Hindlimb muscle (tissue), 1 donor: ENCODE measurements around the gene STPG2. TPM values are rescaled to one million over a fixed set of nuclear protein-coding genes. Genes with fewer than 3 reads are reported as not detected.

Experiments
- DNase-seq: peaks from one replicate; pipeline ENCODE4 v3.0.0-alpha.2; 2013
- polyA plus RNA-seq: library from polyadenylated mRNA; unstranded; fragments of 120-200 nt; gene quantifications from one replicate; pipeline ENCODE4 v1.2.1, GENCODE V29; 2013; ENCODE audit not compliant: insufficient read length

STPG2 gene
- polyA plus RNA-seq = not detected

DNA sequence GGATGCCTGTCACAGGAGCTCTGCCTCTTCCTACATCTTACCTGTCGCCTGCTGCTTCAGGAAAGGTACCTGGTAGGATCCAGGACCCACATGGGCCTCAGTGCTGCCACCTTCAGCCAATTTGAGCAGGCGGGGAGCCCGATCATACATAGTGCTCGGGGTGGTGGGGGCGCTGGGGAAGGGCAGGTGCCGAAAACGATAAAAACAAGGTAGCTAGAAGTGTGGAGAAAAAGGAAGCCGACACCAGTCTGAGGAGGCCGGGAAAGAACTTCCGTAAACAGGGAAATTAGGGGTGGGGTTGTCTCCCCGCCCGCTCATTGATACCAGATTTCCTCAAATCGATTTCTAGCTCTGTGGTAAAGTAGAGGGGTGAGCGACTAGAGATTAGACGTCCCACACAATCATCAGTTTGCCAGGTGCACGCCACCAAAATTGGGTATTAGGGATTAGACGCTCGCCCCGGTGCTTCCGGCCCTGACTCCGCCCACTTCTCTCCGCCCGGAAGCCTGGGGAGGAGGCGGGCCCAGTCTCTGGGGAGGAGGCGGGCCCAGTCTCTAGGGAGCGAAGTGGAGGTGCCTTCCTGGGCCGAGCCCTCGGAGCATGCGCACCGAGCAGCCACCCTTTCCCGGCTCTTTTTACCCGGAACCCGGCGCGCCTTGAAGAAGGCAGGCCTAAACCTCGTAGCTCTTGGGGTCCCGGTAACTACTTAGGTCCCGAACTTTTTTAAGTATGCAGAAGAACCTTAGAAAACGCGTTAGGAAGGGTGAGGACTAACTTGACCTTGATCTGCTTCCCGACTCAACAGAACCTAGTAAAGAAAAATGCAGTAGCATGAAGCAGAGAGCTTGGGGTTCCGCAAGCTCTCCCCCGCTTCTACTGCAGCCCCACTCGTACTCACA lies at the start of gene STPG2:
Gene STPG2, minus strand, starts transcription at position 476 of the 899 bp plus-strand sequence.
- peak; percentile 76 for DNase-seq

DNA sequence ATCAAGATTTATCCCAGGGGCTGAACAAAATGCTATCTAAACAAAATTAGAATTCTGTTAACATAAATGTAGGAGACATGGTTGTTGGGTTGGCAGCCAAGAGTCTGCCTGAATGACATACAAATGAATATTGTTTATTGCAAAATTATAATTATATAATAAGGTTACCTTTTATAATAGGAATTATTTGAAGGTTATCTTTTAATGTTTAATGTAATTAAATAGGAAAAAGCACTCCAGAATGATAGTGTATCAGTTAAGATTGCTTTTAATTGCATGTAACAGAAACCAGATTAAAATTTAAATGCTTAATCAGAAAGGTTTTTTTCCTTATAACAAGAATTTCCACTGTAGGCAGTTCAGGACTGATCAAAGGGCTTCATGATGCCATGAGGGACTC lies 42.0 kb upstream of the STPG2 start:
- DNase-seq = no peak

- no peak for DNase-seq
Observed at GRCh38 chr4:98181809-98182208, 38.5 kb upstream of the STPG2 start.

GRCh38 chr4:98179951-98180350 lies 36.7 kb upstream of the STPG2 start:
- DNase-seq = no peak

DNA sequence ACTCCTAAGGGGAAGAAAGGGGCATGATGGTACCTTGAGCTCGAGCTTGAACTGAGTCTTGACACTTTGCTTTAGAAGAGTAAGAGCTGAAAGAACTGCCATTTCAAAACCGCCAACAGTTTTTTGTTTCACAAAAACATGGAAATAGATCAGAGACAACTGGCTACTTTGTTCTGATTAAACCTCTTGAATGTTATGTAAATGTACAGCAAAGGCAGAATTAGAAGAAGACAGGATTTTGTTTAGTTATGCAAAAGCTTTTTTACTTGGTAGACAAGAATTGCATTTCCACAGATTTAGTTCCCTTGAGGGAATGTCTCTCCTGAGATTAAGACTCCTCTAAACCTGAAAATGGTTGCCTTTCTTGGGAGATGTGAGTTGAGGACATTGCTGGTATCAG lies 33.3 kb upstream of the STPG2 start:
- DNase-seq = no peak

- DNase-seq = no peak
Observed at GRCh38 chr4:98170035-98170434, 26.8 kb upstream of the STPG2 start.

DNA sequence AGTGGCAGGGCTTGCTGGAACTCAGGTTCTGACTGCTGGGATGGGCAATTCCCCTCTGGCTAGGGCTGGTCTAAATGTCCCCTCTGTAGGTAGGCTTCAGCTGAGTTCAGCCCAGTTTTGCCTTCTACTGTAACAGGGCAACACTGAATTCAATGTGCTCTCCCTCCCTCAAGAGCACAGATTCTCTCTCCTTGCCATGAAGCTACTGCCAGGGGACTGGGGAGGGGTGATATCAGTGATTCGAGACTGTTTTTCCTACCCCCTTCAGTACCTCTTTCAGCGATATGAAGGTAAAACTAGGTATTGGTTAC lies 23.4 kb upstream of the STPG2 start:
- no peak for DNase-seq

DNA sequence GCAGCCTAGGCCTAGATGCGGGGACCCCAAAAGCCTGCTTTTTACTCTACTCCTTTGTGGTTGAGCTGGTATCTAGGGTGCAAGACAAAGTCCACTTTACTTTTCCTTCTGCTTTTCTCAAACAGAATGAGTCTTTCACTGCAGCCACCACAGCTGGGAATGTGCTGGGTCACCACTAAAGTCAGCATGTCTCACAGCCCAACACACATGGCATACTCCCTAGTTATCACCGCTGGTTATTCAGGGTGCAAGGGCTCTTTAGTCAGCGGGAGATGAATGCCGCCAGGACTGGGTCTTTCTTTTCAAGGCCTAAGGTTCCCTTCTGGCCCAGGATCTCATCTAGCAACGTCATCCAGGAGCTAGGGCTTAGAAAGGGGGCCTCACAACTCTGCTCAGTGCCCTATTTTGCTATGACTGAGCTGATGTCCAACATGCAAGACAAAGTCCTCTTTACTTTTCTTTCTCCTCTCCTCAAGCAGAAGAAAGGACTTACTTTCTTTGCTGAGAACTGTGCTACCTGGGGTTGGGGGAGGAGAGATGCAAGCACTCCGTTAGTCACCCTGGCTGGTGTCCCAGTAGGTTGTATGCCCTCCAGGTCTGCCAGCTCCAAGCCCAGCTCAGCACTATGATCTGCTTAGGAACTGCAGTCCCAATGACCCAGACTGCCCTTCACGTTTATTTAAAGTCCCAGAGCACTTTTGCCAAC lies 22.9 kb upstream of the STPG2 start:
- DNase-seq = no peak

- no peak for DNase-seq
Observed at GRCh38 chr4:98162696-98163095, 19.4 kb upstream of the STPG2 start.

DNA sequence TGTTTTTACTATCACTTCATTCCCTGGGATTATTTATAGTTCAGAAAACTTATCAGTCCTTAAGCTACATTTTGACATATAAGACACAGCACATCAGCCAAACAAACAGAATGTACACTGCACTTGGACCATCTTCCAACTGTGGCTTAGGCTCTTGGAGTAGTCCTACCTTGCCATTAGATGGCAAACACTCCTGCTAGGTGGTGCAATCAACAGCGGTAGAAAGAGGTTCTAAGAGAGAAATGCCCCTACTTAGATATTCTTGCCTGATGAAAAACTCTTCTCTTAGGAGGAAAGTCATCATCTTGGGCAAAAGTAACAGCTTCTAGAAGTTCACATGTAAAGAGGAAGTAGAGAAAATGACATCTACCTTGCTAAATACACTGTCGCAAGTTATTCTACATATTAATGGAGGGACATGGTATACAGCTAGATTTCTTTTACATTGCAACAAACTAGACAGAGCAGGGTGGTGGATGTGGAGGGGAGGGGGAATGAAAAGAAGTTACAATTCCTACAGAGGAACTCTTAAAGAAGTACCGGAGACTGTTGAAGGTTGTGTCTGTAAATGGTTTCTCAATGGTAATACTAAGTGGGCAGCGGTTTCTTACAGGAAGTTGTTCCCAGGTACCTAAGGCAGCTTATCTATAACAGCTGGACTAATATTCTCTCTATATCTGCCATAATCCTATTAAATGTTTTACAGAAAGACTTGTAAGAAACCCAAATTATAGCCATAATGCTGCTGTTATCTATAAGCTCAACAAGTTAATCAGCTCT lies 8.1 kb upstream of the STPG2 start:
- DNase-seq = no peak

- DNase-seq = no peak
Observed at GRCh38 chr4:98150092-98150761, 7.0 kb upstream of the STPG2 start.

DNA sequence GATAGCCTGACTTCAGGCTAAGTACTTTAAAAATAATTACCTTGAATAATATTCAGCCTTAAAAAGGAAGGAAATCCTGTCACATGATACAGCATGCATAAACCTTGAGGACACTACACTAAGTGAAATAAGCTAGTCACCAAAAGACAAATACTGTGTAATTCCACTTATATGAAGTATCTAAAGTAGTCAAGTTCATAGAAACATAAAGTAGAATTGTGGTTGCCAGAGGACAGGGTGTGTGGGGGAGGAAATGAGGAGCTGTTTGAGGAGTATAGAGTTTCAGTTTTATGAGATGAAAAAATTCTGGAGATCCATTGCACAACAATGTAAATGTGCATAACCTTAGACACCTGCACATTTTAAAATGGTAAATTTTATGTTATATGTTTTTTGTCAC lies 5.6 kb upstream of the STPG2 start:
- no peak for DNase-seq

- no peak for DNase-seq
Observed at GRCh38 chr4:98126141-98126540, 17.1 kb downstream of the STPG2 start.

GRCh38 chr4:98125585-98125984 lies 17.7 kb downstream of the STPG2 start:
- no peak for DNase-seq

DNA sequence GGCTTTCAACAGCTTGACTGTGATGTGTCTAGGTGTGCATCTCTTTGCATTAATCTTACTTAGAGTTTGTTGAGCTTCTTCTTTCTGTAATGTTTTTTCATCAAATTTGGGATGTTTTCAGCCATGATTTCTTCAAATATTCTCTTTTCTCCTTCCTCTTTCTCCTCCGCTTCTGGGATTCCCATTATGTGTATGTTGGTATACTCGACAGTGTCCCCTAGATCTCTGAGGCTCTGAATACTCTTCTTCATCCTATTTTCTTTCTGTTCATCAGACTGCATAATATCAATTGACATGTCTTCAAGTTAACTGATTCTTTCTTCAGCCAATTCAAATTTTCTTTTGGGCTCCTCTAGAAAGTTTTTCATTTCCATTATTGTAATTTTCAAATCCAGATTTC lies 25.9 kb downstream of the STPG2 start:
- no peak for DNase-seq

- peak; percentile 34 for DNase-seq
Observed at GRCh38 chr4:98113012-98113411, 30.3 kb downstream of the STPG2 start.

DNA sequence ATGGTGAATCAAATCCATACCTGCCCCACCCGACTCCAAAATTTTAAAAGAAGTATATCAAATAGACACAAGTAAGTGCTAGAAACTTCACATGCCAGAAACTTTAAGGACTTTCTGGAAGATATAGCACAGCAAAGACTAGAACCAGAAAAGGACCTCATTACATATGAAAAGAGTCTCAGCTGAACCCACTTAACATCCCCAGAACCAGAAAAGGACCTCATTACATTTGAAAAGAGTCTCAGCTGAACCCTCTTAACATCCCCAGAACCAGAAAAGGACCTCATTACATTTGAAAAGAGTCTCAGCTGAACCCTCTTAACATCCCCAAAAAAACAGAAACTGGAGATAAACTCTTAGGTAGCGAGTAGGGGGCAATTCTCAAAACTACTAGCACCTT lies 32.3 kb downstream of the STPG2 start:
- DNase-seq = no peak

- no peak for DNase-seq
Observed at GRCh38 chr4:98110214-98110613, 33.1 kb downstream of the STPG2 start.

- no peak for DNase-seq
Observed at GRCh38 chr4:98102660-98103059, 40.6 kb downstream of the STPG2 start.

- DNase-seq = no peak
Observed at GRCh38 chr4:98101988-98102387, 41.3 kb downstream of the STPG2 start.

DNA sequence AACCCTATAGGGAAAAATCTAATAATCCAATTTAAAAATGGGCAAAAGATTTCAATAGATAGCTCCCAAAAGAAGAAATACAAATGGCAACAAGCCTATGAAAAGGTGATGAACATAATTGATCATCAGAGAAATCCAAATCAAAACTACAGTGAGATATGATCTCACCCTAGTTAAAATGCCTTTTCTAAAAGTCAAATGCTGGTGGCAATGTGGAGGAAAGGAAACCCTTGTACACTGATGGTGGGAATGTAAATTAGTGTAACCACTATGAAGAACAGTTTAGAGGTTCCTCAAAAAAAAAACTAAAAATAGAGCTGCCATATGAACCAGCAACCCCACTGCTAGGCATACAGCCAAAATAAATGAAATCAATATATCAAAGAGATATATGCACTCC lies 44.5 kb downstream of the STPG2 start:
- DNase-seq = no peak

- no peak for DNase-seq
Observed at GRCh38 chr4:98094118-98094517, 49.2 kb downstream of the STPG2 start.

DNA sequence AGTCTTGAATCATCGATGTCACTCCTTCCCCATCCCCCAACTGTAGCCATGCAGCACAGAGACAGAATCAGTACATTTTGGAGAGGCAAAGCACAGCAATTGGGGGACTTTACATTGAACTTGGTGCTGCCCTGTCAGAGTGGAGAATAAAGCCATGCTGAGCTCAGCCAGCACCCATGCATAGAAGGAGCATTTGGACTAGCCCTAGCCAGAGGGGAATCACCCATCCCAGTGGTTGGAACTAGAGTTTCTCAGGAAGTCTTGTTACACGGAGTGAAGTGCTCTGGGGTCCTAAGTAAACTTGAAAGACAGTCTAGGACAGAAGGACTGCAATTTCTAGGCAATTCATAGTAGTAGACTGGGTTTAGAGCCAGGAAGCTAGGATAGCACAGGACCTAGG lies 49.6 kb downstream of the STPG2 start:
- no peak for DNase-seq
